MM.1S (cell line): ENCODE data around the gene CEP70.

Experiments
- EZH2 ChIP-seq: fragments of 300-600 bp; sonication (generic); optimal IDR thresholded peaks from 2 replicates; pipeline ENCODE3; 2017; ENCODE audit warnings: low read depth, mild to moderate bottlenecking, antibody characterized with exemption, low read length, mixed read lengths
- TF ChIP-seq, protein P1 (sequence below): fragments of 300-600 bp; sonication (generic); IDR thresholded peaks from 2 replicates; pipeline ENCODE4 v1.5.1; 2016; ENCODE audit warnings: antibody characterized with exemption, low read length, mixed read lengths

DNA sequence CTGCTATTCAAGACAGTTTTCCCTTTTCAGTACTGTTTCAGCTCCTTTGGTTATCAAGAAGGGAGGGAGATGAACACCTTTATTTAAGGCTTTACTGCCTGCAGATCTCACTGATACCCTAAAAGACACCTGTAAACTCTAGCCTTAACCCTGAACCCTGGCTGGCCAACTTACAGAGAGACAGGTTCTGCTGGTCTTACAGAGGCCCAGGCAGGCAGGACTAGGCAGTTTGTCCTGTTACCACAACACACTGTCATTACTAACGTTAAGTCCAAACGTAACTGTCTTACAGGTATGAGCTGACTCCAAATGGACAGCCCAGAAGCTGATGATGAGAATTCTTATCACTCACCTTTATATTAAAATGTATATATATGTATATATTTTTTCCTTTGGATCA lies 117.5 kb downstream of the CEP70 start:
- no peak for TF ChIP-seq EZH2
- TF ChIP-seq, protein P1, sequence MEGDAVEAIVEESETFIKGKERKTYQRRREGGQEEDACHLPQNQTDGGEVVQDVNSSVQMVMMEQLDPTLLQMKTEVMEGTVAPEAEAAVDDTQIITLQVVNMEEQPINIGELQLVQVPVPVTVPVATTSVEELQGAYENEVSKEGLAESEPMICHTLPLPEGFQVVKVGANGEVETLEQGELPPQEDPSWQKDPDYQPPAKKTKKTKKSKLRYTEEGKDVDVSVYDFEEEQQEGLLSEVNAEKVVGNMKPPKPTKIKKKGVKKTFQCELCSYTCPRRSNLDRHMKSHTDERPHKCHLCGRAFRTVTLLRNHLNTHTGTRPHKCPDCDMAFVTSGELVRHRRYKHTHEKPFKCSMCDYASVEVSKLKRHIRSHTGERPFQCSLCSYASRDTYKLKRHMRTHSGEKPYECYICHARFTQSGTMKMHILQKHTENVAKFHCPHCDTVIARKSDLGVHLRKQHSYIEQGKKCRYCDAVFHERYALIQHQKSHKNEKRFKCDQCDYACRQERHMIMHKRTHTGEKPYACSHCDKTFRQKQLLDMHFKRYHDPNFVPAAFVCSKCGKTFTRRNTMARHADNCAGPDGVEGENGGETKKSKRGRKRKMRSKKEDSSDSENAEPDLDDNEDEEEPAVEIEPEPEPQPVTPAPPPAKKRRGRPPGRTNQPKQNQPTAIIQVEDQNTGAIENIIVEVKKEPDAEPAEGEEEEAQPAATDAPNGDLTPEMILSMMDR: no peak
